ENCODE data around the gene IFIH1.

GRCh38 chr2:162257425-162257824, 61.1 kb downstream of the IFIH1 start:
- TF ChIP-seq POLR2A (IDR thresholded peaks at IDR 0.05): no peak
- no peak for TF ChIP-seq CTCF (IDR thresholded peaks at IDR 0.05)

Data from vagina (tissue), 2 donors.